ENCODE results near the gene KANSL2.
"Not testable (repeated sequence)": the region's sequence is repeated elsewhere in the genome, so short reads cannot be mapped to it uniquely, and the experiment has no call there.

KANSL2 gene

DNA sequence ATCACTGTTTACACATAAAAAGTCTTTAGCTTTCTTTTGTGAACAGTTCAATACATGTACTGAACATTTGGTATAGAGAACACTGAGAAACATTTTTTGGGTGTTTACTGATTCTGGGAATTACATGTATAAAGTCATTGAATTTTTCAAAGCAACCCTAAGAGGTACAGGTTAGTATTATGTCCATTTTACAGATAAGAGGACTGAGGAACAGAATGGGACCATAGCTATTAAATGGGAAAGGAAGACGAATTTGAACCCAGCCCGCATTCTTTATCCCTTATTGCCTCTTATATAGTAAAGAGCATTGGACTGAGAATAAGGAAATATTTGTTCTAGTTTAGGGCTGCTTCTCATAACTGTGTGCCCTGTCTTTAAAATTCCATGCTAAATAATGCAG lies 889 bp upstream of the KANSL2 start:
- Histone ChIP-seq H3K27me3 (ENCODE audit: insufficient read depth, low read depth) (no peaks in the 10 kb centered on the region), H3K79me2 (ENCODE audit: insufficient read depth, low read depth) (peaks cover 42% of the 10 kb centered on the region), H4K20me1 (ENCODE audit: insufficient read depth) (peaks cover 13% of the 10 kb centered on the region), H3K9ac (peak overlapping the region; percentile 96), H3K36me3 (ENCODE audit: insufficient read depth) (peaks cover 14% of the 10 kb centered on the region; the same call in 1 of the 2 replicates), H3K4me1 (ENCODE audit: low read depth, poor library complexity, severe bottlenecking) (peaks cover 39% of the 10 kb centered on the region), H3K4me2 (peak overlapping the region; percentile 69), H3K4me3 (IDR thresholded peaks at IDR 0.05; ENCODE audit: insufficient read depth, low read depth, low read length) (no peak overlapping the region), H3K27ac (0 out of 2 replicates have a peak overlapping the region, but pooled peaks have one; percentile 9), H2AFZ (ENCODE audit: low read depth) (peak overlapping the region; percentile 81)
- TF ChIP-seq, protein P1, sequence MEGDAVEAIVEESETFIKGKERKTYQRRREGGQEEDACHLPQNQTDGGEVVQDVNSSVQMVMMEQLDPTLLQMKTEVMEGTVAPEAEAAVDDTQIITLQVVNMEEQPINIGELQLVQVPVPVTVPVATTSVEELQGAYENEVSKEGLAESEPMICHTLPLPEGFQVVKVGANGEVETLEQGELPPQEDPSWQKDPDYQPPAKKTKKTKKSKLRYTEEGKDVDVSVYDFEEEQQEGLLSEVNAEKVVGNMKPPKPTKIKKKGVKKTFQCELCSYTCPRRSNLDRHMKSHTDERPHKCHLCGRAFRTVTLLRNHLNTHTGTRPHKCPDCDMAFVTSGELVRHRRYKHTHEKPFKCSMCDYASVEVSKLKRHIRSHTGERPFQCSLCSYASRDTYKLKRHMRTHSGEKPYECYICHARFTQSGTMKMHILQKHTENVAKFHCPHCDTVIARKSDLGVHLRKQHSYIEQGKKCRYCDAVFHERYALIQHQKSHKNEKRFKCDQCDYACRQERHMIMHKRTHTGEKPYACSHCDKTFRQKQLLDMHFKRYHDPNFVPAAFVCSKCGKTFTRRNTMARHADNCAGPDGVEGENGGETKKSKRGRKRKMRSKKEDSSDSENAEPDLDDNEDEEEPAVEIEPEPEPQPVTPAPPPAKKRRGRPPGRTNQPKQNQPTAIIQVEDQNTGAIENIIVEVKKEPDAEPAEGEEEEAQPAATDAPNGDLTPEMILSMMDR (conservative IDR thresholded peaks at IDR 0.05; ENCODE audit: low read depth, low read length), result no peak

DNA sequence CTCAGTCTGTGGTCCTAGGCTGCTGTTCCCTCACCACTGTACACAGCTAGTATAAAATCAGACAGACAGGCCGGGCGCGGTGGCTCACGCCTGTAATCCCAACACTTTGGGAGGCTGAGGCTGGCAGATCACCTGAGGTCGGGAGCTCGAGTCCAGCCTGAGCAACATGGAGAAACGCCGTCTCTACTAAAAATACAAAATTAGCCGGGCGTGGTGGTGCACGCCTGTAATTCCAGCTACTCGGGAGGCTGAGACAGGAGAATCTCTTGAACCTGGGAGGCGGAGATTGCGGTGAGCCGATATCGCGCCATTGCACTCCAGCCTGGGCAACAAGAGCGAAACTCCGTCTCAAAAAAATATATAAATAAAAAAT lies 481 bp upstream of the KANSL2 start:
- Histone ChIP-seq H3K4me2 (peak overlapping the region; percentile 69), H3K9ac (peak overlapping the region; percentile 96), H3K4me1 (ENCODE audit: low read depth, poor library complexity, severe bottlenecking) (peaks cover 42% of the 10 kb centered on the region), H3K27ac (peak overlapping the region; percentile 9; the same call in 1 of the 2 replicates), H4K20me1 (ENCODE audit: insufficient read depth) (peaks cover 16% of the 10 kb centered on the region), H2AFZ (ENCODE audit: low read depth) (peak overlapping the region; percentile 81), H3K36me3 (ENCODE audit: insufficient read depth) (peaks cover 17% of the 10 kb centered on the region; the same call in 1 of the 2 replicates), H3K79me2 (ENCODE audit: insufficient read depth, low read depth) (peaks cover 46% of the 10 kb centered on the region)
- not testable (repeated sequence) for H3K4me3 ChIP-seq (IDR thresholded peaks at IDR 0.05; ENCODE audit: insufficient read depth, low read depth, low read length); H3K27me3 ChIP-seq (ENCODE audit: insufficient read depth, low read depth)

DNA sequence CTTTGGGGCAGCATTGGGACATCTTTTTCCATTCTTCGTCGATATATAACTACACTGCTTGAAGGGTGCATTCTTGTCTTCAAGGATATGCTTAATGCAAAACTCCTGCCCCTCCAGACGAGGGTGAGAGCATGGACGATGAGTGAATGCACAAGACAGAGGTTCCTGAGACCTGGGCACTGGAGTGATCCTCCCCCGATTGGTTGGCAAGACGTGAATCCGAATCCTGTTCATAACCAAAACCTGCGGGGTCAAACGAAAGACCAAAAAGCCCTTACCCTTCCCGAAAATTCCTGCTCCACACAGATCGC lies 684 bp downstream of the KANSL2 start:
- H3K79me2 ChIP-seq (ENCODE audit: insufficient read depth, low read depth), result peaks cover 56% of the 10 kb centered on the region
- TF ChIP-seq, protein P1 (conservative IDR thresholded peaks at IDR 0.05; ENCODE audit: low read depth, low read length), result no peak
- H3K36me3 ChIP-seq (ENCODE audit: insufficient read depth), result peaks cover 23% of the 10 kb centered on the region; the same call in 1 of the 2 replicates
- peaks cover 42% of the 10 kb centered on the region for H3K4me1 ChIP-seq (ENCODE audit: low read depth, poor library complexity, severe bottlenecking)
- no peak overlapping the region for H3K4me3 ChIP-seq (IDR thresholded peaks at IDR 0.05; ENCODE audit: insufficient read depth, low read depth, low read length)
- H3K4me2 ChIP-seq, result peak overlapping the region; percentile 74
- H3K27me3 ChIP-seq (ENCODE audit: insufficient read depth, low read depth), result no peaks in the 10 kb centered on the region
- H2AFZ ChIP-seq (ENCODE audit: low read depth), result peak overlapping the region; percentile 81
- H3K27ac ChIP-seq, result peak overlapping the region; percentile 89
- H4K20me1 ChIP-seq (ENCODE audit: insufficient read depth), result peaks cover 16% of the 10 kb centered on the region
- H3K9ac ChIP-seq, result peak overlapping the region; percentile 96

DNA sequence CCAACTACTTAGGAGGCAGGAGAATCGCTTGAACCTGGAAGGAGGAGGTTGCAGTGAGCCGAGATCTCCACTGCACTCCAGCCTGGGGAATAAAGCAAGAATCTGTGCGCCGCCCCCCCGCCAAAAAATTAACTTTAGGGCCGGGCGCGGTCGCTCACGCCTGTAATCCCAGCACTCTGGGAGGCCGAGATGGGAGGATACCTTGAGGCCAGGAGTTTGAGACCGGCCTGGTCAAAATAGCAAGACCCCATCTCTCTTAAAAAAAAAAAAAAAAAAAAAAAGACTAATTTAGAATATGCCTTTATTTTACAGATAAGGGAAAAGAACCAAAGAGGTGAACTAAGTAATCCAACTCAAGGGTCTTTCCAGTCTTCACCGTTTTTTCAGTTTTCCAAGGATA lies 1.2 kb downstream of the KANSL2 start:
- Histone ChIP-seq H3K36me3 (ENCODE audit: insufficient read depth) (peaks cover 23% of the 10 kb centered on the region; the same call in 1 of the 2 replicates), H3K4me1 (ENCODE audit: low read depth, poor library complexity, severe bottlenecking) (peaks cover 42% of the 10 kb centered on the region), H3K27me3 (ENCODE audit: insufficient read depth, low read depth) (no peaks in the 10 kb centered on the region), H3K27ac (peak overlapping the region; percentile 89; the same call in 1 of the 2 replicates), H2AFZ (ENCODE audit: low read depth) (no peak overlapping the region), H3K79me2 (ENCODE audit: insufficient read depth, low read depth) (peaks cover 61% of the 10 kb centered on the region), H3K4me2 (peak overlapping the region; percentile 74), H3K9ac (peak overlapping the region; percentile 96; the same call in 1 of the 2 replicates), H4K20me1 (ENCODE audit: insufficient read depth) (peaks cover 16% of the 10 kb centered on the region), H3K4me3 (IDR thresholded peaks at IDR 0.05; ENCODE audit: insufficient read depth, low read depth, low read length) (no peak overlapping the region)
- TF ChIP-seq, protein P1 (conservative IDR thresholded peaks at IDR 0.05; ENCODE audit: low read depth, low read length), result no peak

DNA sequence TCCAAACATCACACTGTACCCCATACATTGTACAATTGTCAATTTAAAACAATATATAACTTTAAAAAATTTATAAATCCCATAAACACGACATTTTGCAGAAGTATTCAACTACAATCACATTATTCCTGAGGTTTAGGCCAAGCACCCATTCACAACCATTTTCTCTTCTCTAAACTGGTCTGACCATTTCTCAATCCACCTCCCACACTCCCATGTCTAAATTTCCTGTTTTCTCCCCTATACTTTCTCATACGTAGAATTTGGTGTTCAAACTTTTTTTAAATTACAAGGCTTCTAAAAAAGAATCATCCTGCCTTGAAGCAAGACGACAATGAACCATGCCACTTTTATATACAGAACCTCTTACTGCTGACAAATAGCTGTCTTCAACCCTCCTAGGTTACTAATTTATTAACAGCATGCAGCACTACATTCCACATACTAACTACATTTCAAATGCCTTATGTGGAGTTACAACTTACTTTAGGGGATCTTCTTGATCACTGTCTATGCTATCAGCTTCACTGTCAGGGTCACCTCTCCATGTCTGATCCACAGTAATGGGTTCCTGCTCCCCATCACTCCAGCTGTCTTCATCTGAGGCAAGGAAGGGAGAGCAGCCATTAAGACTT lies 3.4 kb downstream of the KANSL2 start:
- Histone ChIP-seq H4K20me1 (ENCODE audit: insufficient read depth) (peaks cover 16% of the 10 kb centered on the region), H3K9ac (no peak overlapping the region), H2AFZ (ENCODE audit: low read depth) (no peak overlapping the region), H3K4me1 (ENCODE audit: low read depth, poor library complexity, severe bottlenecking) (peaks cover 42% of the 10 kb centered on the region), H3K27ac (no peak overlapping the region; the same call in 1 of the 2 replicates), H3K4me2 (peak overlapping the region; percentile 74), H3K27me3 (ENCODE audit: insufficient read depth, low read depth) (no peaks in the 10 kb centered on the region), H3K79me2 (ENCODE audit: insufficient read depth, low read depth) (peaks cover 80% of the 10 kb centered on the region), H3K4me3 (IDR thresholded peaks at IDR 0.05; ENCODE audit: insufficient read depth, low read depth, low read length) (no peak overlapping the region), H3K36me3 (ENCODE audit: insufficient read depth) (peaks cover 30% of the 10 kb centered on the region; the same call in 1 of the 2 replicates)
- TF ChIP-seq, protein P1 (conservative IDR thresholded peaks at IDR 0.05; ENCODE audit: low read depth, low read length), result no peak

Data from KMS-11 (cell line).